B cell (primary cell): Measurements from ENCODE around the gene NDUFB10. TPM values are rescaled to one million over a fixed set of nuclear protein-coding genes. Genes with fewer than 3 reads are reported as not detected.

ENCODE experiments used
- ATAC-seq: fragments of 200-7000 bp; cut with Tn5 transposase; one replicate; pipeline ENCODE4 v1.10.0; 2021; ENCODE audit warnings: low read depth, mild to moderate bottlenecking, moderate number of reproducible peaks, moderate library complexity
- CTCF ChIA-PET: fragments of 350-600 bp; sonication (Branson Sonifier 250); formaldehyde crosslinking; loops from one replicate; lab custom pipeline; 2021; ENCODE audit warnings: antibody characterized with exemption, inconsistent platforms; lab: Charles Lee
- POLR2A ChIA-PET: fragments of 350-600 bp; sonication (Branson Sonifier 250); formaldehyde crosslinking; loops from one replicate; lab custom pipeline; 2021; ENCODE audit warnings: antibody characterized with exemption; lab: Charles Lee
- DNase-seq: peaks from one replicate; pipeline ENCODE4 v3.0.0; 2013
- H2AFZ ChIP-seq: 2 replicates; pipeline ENCODE4 v1.6.1; 2012; ENCODE audit warnings: mild to moderate bottlenecking, low read depth, low read length; ENCODE audit not compliant: insufficient read depth, poor library complexity, severe bottlenecking
- H3K27ac ChIP-seq, 2 donors: 1 replicate in 1 of 2; 2 replicates in 1 of 2; pipeline ENCODE4 v1.5.1; 2012 to 2013; ENCODE audit warnings: low read length in 2 of 2, mild to moderate bottlenecking in 2 of 2, moderate library complexity in 1 of 2
- H3K27me3 ChIP-seq, 4 experiments: fragments of 200-600 bp in 1 of 4; sonication (generic) in 1 of 4; replicated peaks in 1 of 4; 1 replicate in 2 of 4; 2 replicates in 2 of 4; pipeline versions ENCODE4 v1.6.1 to v1.7.0; 2013 to 2016; ENCODE audit warnings: low read length in 3 of 4, mild to moderate bottlenecking in 2 of 4, mixed read lengths in 1 of 4, moderate library complexity in 1 of 4; ENCODE audit not compliant: insufficient read depth in 4 of 4, control insufficient read depth in 3 of 4; ENCODE audit errors: control extremely low read depth in 1 of 4
- H3K36me3 ChIP-seq, 2 experiments: replicated peaks in 1 of 2; 1 replicate in 1 of 2; 2 replicates in 1 of 2; pipeline versions ENCODE4 v1.6.1 to v1.7.1; 2013; ENCODE audit warnings: low read length in 1 of 2; ENCODE audit not compliant: insufficient read depth in 2 of 2, control insufficient read depth in 1 of 2; ENCODE audit errors: control extremely low read depth in 1 of 2, extremely low read depth in 1 of 2
- H3K4me1 ChIP-seq, 2 donors: fragments of 200-600 bp in 1 of 2; sonication (generic) in 1 of 2; 1 replicate in 1 of 2; 2 replicates in 1 of 2; pipeline versions ENCODE4 v1.5.1 to v1.6.1; 2013 to 2017; ENCODE audit warnings: low read length in 2 of 2; ENCODE audit not compliant: control insufficient read depth in 2 of 2, insufficient read depth in 2 of 2
- H3K4me2 ChIP-seq: replicated peaks from 2 replicates; pipeline ENCODE3; 2012; ENCODE audit warnings: mild to moderate bottlenecking, low read depth, low read length; ENCODE audit not compliant: poor library complexity, severe bottlenecking
- H3K4me3 ChIP-seq, 5 experiments: fragments of 200-600 bp in 1 of 5; sonication (generic) in 1 of 5; 1 replicate in 3 of 5; 2 replicates in 2 of 5; pipeline versions ENCODE4 v1.5.1 to v1.7.0; 2011 to 2016; ENCODE audit warnings: low read length in 4 of 5, mild to moderate bottlenecking in 4 of 5, low read depth in 2 of 5, control low read depth in 1 of 5, moderate library complexity in 1 of 5; ENCODE audit not compliant: insufficient read depth in 1 of 5; ENCODE audit errors: control extremely low read depth in 1 of 5, extremely low read depth in 1 of 5
- H3K79me2 ChIP-seq: fragments of 200-600 bp; sonication (generic); one replicate; pipeline ENCODE4 v1.6.0; 2016; ENCODE audit warnings: low read length; ENCODE audit not compliant: control insufficient read depth, insufficient read depth
- H3K9ac ChIP-seq: fragments of 200-600 bp; sonication (generic); 2 replicates; pipeline ENCODE4 v1.6.1; 2017; ENCODE audit warnings: mild to moderate bottlenecking, low read length, moderate library complexity
- H3K9me3 ChIP-seq, 3 donors: one replicate each; pipeline versions ENCODE4 v1.6.1 to v1.7.1; 2013; ENCODE audit warnings: low read length in 2 of 3; ENCODE audit not compliant: control insufficient read depth in 2 of 3, insufficient read depth in 1 of 3; ENCODE audit errors: control extremely low read depth in 1 of 3
- H4K20me1 ChIP-seq: 2 replicates; pipeline ENCODE4 v1.6.0; 2012; ENCODE audit warnings: mild to moderate bottlenecking, low read length; ENCODE audit not compliant: insufficient read depth, control insufficient read depth, poor library complexity, severe bottlenecking
- H3K27ac Mint-ChIP-seq: one replicate; pipeline ENCODE4 v1.8.0; 2021; ENCODE audit warnings: mixed read lengths
- H3K27me3 Mint-ChIP-seq: one replicate; pipeline ENCODE4 v1.8.0; 2021; ENCODE audit warnings: mixed read lengths
- H3K4me1 Mint-ChIP-seq: one replicate; pipeline ENCODE4 v1.8.0; 2021; ENCODE audit warnings: mixed read lengths
- H3K4me3 Mint-ChIP-seq: one replicate; pipeline ENCODE4 v1.8.0; 2021; ENCODE audit warnings: mixed read lengths
- H3K9me3 Mint-ChIP-seq: one replicate; pipeline ENCODE4 v1.8.0; 2022; ENCODE audit warnings: mixed read lengths; ENCODE audit not compliant: insufficient read depth
- EZH2 ChIP-seq: IDR thresholded peaks from 2 replicates; pipeline ENCODE4 v1.6.1; 2012; ENCODE audit warnings: borderline replicate concordance, low read depth, mild to moderate bottlenecking, moderate library complexity, low read length; ENCODE audit not compliant: insufficient read depth, poor library complexity, severe bottlenecking
- WGBS: methylation state at CpG from one replicate; pipeline ENCODE4 v1.1.5; 2013; ENCODE audit warnings: missing lambda C conversion rate; ENCODE audit not compliant: insufficient coverage; 5-methylcytosine and 5-hydroxymethylcytosine counted together
- intact Hi-C: fragments of 100-400 bp; cut with micrococcal nuclease; formaldehyde crosslinking; loops from one replicate; pipeline ENCODE4 v1.10.0; 2022
- polyA plus RNA-seq: library from polyadenylated mRNA; depleted of rRNA; stranded (reverse); fragments of >200 nt; gene quantifications from 2 replicates; pipeline ENCODE4 v1.2.3, GENCODE V29; 2012
- total RNA-seq, 2 donors: library from RNA; stranded (reverse); fragments of 120-200 nt in 1 of 2; gene quantifications; 1 replicate in 1 of 2; 2 replicates in 1 of 2; pipeline versions ENCODE4 v1.2.3 to v1.2.4, GENCODE V29; 2013 to 2022
- TF ChIP-seq, protein P1 (sequence below): fragments of 200-600 bp; IDR thresholded peaks from one replicate; pipeline ENCODE4 v1.8.0; 2022; ENCODE audit warnings: antibody characterized with exemption, mild to moderate bottlenecking

NDUFB10 gene
- total and polyA plus RNA-seq, 2 donors (not counting 1 experiment from before 2014, with no cell fraction given), result 70.4 to 92.6 TPM

DNA sequence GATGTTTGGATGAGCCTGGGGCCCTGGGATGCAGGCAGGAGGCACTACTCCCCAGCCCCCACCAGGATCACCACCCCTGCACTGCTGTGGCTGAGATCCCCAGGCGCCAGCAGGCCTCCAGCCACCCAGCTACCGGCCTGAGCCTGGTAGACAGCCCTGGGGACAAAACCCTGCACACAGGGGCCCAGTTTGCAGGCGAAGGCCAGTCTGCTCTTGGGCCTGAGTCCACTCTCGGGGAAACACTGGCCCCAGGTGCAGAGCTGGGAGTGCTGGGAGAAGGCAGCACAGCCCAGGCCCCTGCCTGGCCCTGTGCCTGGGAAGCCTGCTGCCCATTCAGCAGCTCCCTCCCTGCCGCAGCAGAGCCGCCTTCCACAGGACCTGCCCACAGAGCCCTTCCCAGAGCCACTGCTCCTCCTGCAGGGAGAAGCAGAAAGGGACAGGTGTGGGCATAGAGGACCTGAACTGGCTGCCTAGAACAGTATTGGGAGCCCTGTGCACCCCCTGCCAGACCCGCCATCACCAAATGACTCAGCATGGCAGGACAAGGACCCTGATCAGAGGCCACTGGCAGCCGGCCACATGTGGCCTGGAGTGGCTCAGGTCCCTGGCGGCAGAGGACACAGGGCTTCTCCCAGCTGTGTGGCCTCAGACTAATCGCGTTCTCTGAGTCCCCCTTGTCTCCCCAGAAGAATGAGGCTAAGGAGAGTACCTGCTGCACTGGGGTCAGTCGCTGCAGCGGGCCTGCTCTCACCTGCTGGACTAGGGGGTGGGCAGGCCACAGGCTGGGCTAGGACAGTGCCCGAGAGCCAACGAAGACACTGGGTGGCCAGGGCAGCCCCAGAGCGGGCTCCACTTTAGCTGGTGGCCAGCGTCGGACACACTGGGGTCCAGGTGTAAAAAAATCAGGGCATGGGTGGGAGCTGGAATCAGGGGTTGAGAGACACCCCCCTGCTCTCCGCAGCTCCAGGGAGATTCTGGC, 27.0 kb upstream of the NDUFB10 start:
- no peak overlapping the region for H3K27ac ChIP-seq
- Mint-ChIP-seq H3K4me1 (peaks cover 4% of the 10 kb centered on the region), H3K9me3 (no peaks in the 10 kb centered on the region), H3K27me3 (no peaks in the 10 kb centered on the region), H3K27ac (no peak overlapping the region), H3K4me3 (no peak overlapping the region)
- ChIA-PET CTCF (interaction anchor here (0.7 to 1.1 kb wide), 3 partner anchors 8 to 70 kb away, joined by 3 read pairs; no protein-coding TSS in a partner anchor), POLR2A (interaction anchor here (1.4 kb wide), 1 partner anchor 11 kb away, joined by 3 read pairs; the partner anchor contains the start of gene MSRB1)
- no peaks in the 10 kb centered on the region for H4K20me1 ChIP-seq
- TF ChIP-seq, protein P1, sequence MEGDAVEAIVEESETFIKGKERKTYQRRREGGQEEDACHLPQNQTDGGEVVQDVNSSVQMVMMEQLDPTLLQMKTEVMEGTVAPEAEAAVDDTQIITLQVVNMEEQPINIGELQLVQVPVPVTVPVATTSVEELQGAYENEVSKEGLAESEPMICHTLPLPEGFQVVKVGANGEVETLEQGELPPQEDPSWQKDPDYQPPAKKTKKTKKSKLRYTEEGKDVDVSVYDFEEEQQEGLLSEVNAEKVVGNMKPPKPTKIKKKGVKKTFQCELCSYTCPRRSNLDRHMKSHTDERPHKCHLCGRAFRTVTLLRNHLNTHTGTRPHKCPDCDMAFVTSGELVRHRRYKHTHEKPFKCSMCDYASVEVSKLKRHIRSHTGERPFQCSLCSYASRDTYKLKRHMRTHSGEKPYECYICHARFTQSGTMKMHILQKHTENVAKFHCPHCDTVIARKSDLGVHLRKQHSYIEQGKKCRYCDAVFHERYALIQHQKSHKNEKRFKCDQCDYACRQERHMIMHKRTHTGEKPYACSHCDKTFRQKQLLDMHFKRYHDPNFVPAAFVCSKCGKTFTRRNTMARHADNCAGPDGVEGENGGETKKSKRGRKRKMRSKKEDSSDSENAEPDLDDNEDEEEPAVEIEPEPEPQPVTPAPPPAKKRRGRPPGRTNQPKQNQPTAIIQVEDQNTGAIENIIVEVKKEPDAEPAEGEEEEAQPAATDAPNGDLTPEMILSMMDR, result no peak
- no peak for TF ChIP-seq EZH2
- DNase-seq, result no peak
- intact Hi-C loops, result no loop called here
- H3K36me3 ChIP-seq, result no peaks in the 10 kb centered on the region
- H3K27me3 ChIP-seq, result peaks cover 0 to 4% (median 0%) of the 10 kb centered on the region in 4 experiments
- ATAC-seq, result no peak
- H3K9me3 ChIP-seq, result peaks cover 0 to 4% (median 0%) of the 10 kb centered on the region in 3 donors
- no peak overlapping the region for H3K4me2 ChIP-seq
- no peak overlapping the region for H2AFZ ChIP-seq
- H3K4me1 ChIP-seq, result peaks cover 4 to 10% of the 10 kb centered on the region in 2 donors
- no peak overlapping the region for H3K4me3 ChIP-seq
- no peak overlapping the region for H3K9ac ChIP-seq
- H3K79me2 ChIP-seq, result no peaks in the 10 kb centered on the region
- WGBS, result 90% methylated on average over 19 of the region's 19 CpGs
